Measurements from ENCODE around the gene MYH6. TPM values are rescaled to one million over a fixed set of nuclear protein-coding genes. Genes with fewer than 3 reads are reported as not detected.

Gene MYH6
- total and polyA plus RNA-seq, 12 donors: 76.6 to 7,525 (median 314) TPM

DNA sequence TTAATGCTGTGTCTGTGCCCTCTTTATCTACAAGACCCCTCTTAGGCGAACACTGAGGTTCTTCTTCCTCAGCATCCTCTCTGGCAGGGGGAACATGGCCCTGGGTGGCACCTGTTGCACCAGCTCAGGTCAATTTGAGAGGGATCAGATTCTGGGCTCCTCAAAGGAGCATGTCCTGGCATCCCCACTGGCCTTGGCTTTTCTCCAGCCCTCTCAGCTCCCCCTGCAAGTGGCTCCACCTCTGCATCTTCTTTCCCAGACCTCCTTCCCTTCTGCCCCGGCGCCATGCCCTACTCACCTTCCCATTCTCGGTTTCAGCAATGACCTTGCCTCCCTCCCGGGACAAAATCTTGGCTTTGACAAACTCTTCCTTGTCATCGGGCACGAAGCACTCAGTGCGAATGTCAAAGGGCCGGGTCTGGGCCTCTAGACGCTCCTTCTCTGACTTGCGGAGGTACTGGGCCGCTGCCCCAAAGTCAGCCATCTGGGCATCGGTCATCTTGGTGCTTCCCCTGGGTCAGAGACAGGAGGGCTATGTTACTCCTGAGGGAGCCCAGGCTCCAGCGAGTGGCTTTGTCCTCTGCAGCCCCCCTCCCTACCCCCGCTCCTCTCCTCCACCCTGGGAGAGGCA, 1.2 kb downstream of the MYH6 start:
- peaks cover 0 to 46% (median 8%) of the 10 kb centered on the region in 9 donors for H3K4me1 ChIP-seq
- DNase-seq: no peak
- H3K36me3 ChIP-seq: peaks cover 0 to 46% (median 0%) of the 10 kb centered on the region in 9 donors
- TF ChIP-seq, protein P1, sequence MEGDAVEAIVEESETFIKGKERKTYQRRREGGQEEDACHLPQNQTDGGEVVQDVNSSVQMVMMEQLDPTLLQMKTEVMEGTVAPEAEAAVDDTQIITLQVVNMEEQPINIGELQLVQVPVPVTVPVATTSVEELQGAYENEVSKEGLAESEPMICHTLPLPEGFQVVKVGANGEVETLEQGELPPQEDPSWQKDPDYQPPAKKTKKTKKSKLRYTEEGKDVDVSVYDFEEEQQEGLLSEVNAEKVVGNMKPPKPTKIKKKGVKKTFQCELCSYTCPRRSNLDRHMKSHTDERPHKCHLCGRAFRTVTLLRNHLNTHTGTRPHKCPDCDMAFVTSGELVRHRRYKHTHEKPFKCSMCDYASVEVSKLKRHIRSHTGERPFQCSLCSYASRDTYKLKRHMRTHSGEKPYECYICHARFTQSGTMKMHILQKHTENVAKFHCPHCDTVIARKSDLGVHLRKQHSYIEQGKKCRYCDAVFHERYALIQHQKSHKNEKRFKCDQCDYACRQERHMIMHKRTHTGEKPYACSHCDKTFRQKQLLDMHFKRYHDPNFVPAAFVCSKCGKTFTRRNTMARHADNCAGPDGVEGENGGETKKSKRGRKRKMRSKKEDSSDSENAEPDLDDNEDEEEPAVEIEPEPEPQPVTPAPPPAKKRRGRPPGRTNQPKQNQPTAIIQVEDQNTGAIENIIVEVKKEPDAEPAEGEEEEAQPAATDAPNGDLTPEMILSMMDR (IDR thresholded peaks at IDR 0.05): no peak
- WGBS, 2 donors: 44 to 59% methylated on average over 15 of the region's 15 CpGs
- no peaks in the 10 kb centered on the region for H3K9me3 ChIP-seq
- H3K27ac ChIP-seq: peak overlapping the region in 9 of 10 donors; percentile 26 to 87 (median 70)
- peaks cover 0 to 10% (median 0%) of the 10 kb centered on the region in 7 donors for H3K27me3 ChIP-seq
- no peak for ATAC-seq
- intact Hi-C loops (cut with DNase I): no loop called here
- peak overlapping the region in 4 of 10 donors; percentile 5 to 33 (median 15) for H3K4me3 ChIP-seq

DNA sequence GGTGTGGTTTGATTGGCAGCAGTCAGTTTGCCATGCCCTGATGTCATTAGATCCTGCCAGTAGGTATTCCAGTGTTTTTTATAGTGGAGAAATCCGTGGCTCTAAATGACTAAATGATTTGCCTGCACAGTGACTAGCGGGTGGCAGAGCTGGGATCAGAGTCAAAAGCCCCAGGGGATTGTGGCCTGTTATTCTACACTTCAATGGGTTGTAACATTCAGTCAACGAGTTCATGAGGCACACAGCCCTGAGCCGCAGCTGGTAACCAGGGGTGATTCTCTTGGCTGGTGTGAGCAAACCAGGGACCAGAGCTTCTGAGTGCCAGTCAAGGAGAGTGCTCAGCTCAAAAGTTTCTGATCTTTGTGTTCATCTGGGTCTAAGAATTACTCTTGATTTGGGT, 1.8 kb downstream of the MYH6 start:
- Histone ChIP-seq H3K4me3 (peak overlapping the region in 4 of 10 donors; percentile 5 to 33 (median 15)), H3K9me3 (no peaks in the 10 kb centered on the region), H3K27ac (peak overlapping the region in 9 of 10 donors; percentile 9 to 87 (median 69)), H3K36me3 (peaks cover 0 to 50% (median 0%) of the 10 kb centered on the region in 9 donors), H3K4me1 (peaks cover 0 to 46% (median 8%) of the 10 kb centered on the region in 9 donors), H3K27me3 (peaks cover 0 to 10% (median 0%) of the 10 kb centered on the region in 7 donors)
- no peak for ATAC-seq
- 36 to 41% methylated on average over 4 of the region's 4 CpGs for WGBS, 2 donors
- TF ChIP-seq, protein P1 (IDR thresholded peaks at IDR 0.05): no peak
- intact Hi-C loops (cut with DNase I): no loop called here
- DNase-seq: no peak

DNA sequence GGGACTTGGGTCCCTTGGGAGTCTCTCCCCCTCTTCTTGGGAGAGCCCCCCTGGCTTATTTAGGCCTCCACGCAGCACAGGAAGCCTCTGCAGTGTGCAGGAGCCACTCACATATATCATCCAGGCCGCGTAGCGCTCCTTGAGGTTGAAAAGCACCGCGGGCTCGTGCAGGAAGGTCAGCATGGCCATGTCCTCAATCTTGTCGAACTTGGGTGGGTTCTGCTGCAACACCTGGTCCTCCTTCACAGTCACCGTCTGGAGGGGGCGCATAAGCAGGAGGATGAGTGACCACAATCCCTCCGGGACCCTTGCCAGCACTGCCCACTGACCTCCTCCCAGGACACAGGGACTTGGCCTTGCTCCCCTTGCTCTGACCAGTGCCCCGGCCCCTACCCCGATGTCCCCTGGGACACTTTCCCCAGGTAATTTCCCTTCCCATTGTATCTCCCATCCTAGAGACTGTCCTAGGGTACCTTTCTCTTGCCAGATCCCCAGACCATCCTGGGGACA, 2.5 kb downstream of the MYH6 start:
- WGBS, 2 donors: 40 to 69% methylated on average over 13 of the region's 13 CpGs
- intact Hi-C loops (cut with DNase I): no loop called here
- Histone ChIP-seq H3K9me3 (no peaks in the 10 kb centered on the region), H3K4me1 (peaks cover 0 to 46% (median 8%) of the 10 kb centered on the region in 9 donors), H3K36me3 (peaks cover 0 to 55% (median 0%) of the 10 kb centered on the region in 9 donors), H3K27ac (peak overlapping the region in 7 of 10 donors; percentile 19 to 87 (median 70)), H3K4me3 (peak overlapping the region in 2 of 10 donors; percentile 24 to 33), H3K27me3 (peaks cover 0 to 10% (median 0%) of the 10 kb centered on the region in 7 donors)
- DNase-seq (no peak), ATAC-seq (no peak)
- TF ChIP-seq, protein P1 (IDR thresholded peaks at IDR 0.05): no peak

GRCh38 chr14:23405096-23405495, 3.0 kb downstream of the MYH6 start:
- H3K4me3 ChIP-seq: peak overlapping the region in 2 of 10 donors; percentile 16 to 33
- peaks cover 0 to 59% (median 0%) of the 10 kb centered on the region in 9 donors for H3K36me3 ChIP-seq
- peak overlapping the region in 8 of 10 donors; percentile 19 to 87 (median 66) for H3K27ac ChIP-seq
- TF ChIP-seq, protein P1 (IDR thresholded peaks at IDR 0.05): no peak
- DNase-seq (no peak), ATAC-seq (peak in 1 of 8 donors; percentile 10)
- no peaks in the 10 kb centered on the region for H3K9me3 ChIP-seq
- 44 to 49% methylated on average over 10 of the region's 10 CpGs for WGBS, 2 donors
- peaks cover 0 to 10% (median 0%) of the 10 kb centered on the region in 7 donors for H3K27me3 ChIP-seq
- intact Hi-C loops (cut with DNase I): no loop called here
- H3K4me1 ChIP-seq: peaks cover 0 to 46% (median 8%) of the 10 kb centered on the region in 9 donors

All from heart right ventricle (tissue), 16 donors.